SK-N-MC (cell line): ENCODE data around the gene CNGB1.

Experiments
- EZH2 ChIP-seq: fragments of 200-600 bp; sonication (generic); IDR thresholded peaks from one replicate; pipeline ENCODE4 v1.6.1; 2017; ENCODE audit warnings: antibody characterized with exemption
- POLR2AphosphoS5 ChIP-seq: IDR thresholded peaks from 2 replicates; pipeline ENCODE4 v1.6.1; 2012; ENCODE audit warnings: mild to moderate bottlenecking, low read depth, low read length, borderline replicate concordance

GRCh38 chr16:58002936-58003335 is 32.0 kb upstream of the CNGB1 start:
- TF ChIP-seq POLR2AphosphoS5: no peak
- TF ChIP-seq EZH2: no peak
